T-helper 2 cell treated with Interferon-gamma antibody and Interleukin-4, amounts not matched to agents 5 μg/mL and 100 μg/mL, for 36 hours (primary cell): ENCODE results near the gene STON2.
"Not testable (repeated sequence)": the region's sequence is repeated elsewhere in the genome, so short reads cannot be mapped to it uniquely, and the experiment has no call there.

ENCODE experiments used
- DNase-seq: peaks from one replicate; pipeline ENCODE4 v3.0.0; 2021; ENCODE audit warnings: low spot score
- H3K27ac Mint-ChIP-seq: one replicate; pipeline ENCODE4 v1.8.0; 2021; ENCODE audit warnings: mild to moderate bottlenecking, mixed read lengths
- H3K27me3 Mint-ChIP-seq: one replicate; pipeline ENCODE4 v1.8.0; 2021; ENCODE audit warnings: low read depth, mixed read lengths
- H3K36me3 Mint-ChIP-seq: one replicate; pipeline ENCODE4 v1.8.0; 2021; ENCODE audit warnings: low read depth, mixed read lengths
- H3K4me1 Mint-ChIP-seq: one replicate; pipeline ENCODE4 v1.8.0; 2021; ENCODE audit warnings: low read depth, mixed read lengths
- H3K4me3 Mint-ChIP-seq: one replicate; pipeline ENCODE4 v1.8.0; 2022; ENCODE audit warnings: mild to moderate bottlenecking, moderate library complexity, mixed read lengths
- H3K9me3 Mint-ChIP-seq: one replicate; pipeline ENCODE4 v1.8.0; 2021; ENCODE audit warnings: mixed read lengths

The STON2 gene

DNA sequence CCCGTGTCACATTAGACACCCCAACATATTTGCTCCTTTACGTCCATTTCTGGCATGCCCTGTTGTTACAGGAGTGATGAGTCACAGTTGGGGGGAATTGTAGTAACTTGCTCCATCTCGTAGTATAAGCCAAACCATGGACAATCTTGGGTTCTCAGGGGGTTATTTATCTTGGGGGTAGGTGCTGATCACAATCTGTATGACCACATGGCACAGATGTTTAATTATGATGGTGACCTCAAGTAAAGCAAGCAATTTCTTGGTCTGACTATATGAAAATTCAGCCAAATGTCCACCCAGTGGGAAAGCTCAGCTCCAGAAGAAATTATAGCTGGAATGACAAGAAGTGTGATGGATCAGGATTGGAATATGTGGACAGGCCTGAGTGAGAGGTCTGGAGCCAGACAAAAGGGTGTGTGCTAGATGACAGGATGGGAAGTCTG lies 32.1 kb upstream of the STON2 start:
- DNase-seq, result no peak
- no peaks in the 10 kb centered on the region for H3K36me3 Mint-ChIP-seq
- peaks cover 46% of the 10 kb centered on the region for H3K27me3 Mint-ChIP-seq
- no peak overlapping the region for H3K4me3 Mint-ChIP-seq
- H3K27ac Mint-ChIP-seq, result no peak overlapping the region
- no peaks in the 10 kb centered on the region for H3K9me3 Mint-ChIP-seq
- peaks cover 6% of the 10 kb centered on the region for H3K4me1 Mint-ChIP-seq

DNA sequence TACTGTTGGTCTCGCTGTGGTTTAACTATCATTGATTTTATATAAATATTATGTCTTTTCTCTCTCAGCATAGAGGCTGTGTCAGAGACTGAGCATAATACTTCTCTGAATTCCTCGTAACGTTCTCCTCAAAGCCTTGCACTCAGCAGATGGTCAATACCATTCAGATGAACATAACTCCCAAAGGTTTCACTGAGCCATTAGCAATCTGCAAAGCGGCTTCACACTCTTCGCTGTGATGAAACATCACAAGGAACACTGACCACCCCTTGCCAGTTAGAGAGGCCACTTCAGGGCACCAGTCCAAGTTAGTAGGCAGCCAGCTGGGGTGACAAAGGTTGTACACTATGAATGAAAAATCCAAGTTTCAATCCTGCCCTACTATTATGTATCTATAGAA lies 30.1 kb upstream of the STON2 start:
- H3K4me3 Mint-ChIP-seq, result no peak overlapping the region
- peaks cover under 1% of the 10 kb centered on the region for H3K4me1 Mint-ChIP-seq
- no peaks in the 10 kb centered on the region for H3K36me3 Mint-ChIP-seq
- no peak for DNase-seq
- no peaks in the 10 kb centered on the region for H3K9me3 Mint-ChIP-seq
- no peak overlapping the region for H3K27ac Mint-ChIP-seq
- peaks cover 43% of the 10 kb centered on the region for H3K27me3 Mint-ChIP-seq

DNA sequence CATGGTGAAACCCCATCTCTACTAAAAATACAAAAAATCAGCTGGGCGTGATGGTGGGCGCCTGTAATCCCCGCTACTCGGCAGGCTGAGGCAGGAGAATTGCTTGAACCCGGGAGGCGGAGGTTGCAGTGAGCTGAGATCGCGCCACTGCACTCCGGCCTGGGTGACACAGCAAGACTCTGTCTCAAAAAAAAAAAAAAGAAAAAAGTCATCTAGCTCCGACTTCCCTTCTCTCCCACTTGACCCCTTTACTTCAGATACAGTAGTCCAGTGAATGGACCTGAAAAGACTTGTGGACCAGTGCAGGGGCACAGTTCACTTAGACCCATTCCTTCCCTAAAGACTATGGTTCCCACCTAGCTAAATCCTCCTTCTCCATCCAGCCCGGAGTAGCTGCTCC lies 29.6 kb upstream of the STON2 start:
- DNase-seq, H3K9me3 Mint-ChIP-seq, H3K27ac Mint-ChIP-seq, H3K4me1 Mint-ChIP-seq, H3K36me3 Mint-ChIP-seq, H3K4me3 Mint-ChIP-seq: not testable (repeated sequence)
- H3K27me3 Mint-ChIP-seq, result peaks cover 38% of the 10 kb centered on the region

DNA sequence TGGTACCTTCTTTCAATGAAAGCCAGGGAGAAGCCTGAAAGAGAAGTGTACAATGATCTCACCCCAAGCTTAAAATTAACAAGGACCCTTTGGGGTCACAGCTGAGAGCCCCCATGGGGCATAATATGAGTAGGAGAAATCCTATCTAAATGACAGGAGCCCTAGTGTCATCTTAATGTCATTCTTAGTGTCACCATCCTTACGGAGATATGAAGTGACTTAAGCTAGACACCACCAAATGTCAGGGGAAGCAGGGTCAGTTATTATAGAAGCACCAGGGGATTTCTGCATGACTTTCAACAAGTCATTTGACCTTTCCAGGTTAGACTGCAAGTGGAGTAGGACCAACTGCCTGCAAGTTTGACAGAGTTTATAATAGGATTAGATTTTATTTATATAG lies 28.9 kb upstream of the STON2 start:
- no peak overlapping the region for H3K4me3 Mint-ChIP-seq
- no peak for DNase-seq
- no peaks in the 10 kb centered on the region for H3K4me1 Mint-ChIP-seq
- no peaks in the 10 kb centered on the region for H3K36me3 Mint-ChIP-seq
- no peaks in the 10 kb centered on the region for H3K9me3 Mint-ChIP-seq
- no peak overlapping the region for H3K27ac Mint-ChIP-seq
- peaks cover 30% of the 10 kb centered on the region for H3K27me3 Mint-ChIP-seq

DNA sequence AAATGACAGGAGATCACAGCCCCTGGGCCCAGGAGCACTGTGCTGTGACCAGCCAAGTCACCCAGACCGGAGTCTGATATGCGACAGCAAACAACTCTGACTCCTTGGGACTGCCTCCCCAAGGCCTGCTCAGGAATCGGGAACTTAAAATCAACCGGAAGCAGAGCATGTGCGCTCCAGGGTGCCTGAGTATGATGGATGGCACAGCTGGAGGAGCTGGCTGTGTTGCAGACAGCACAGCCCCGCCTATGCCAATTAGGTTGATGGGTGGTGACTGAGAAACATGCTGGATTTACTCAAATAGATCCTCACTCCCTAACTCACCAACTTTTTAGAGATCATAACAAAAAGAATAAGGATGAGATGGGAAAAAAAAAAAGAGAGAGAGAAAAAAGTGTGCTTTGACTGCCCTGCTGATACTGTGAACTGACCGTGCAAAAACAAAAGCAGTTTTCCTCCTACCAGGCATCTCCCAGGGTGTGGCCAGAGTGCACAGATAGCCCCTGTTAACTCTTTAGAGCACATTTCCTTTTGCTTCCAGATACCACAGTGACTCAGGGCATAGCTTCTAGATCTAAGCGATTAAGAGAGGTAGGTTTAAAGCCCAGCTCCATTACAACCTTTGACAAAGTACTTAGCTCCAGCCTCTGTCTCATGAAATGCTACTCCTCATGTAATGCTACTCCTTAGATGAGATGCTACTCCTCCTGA lies 27.4 kb upstream of the STON2 start:
- H3K4me1 Mint-ChIP-seq, result no peaks in the 10 kb centered on the region
- H3K36me3 Mint-ChIP-seq, result no peaks in the 10 kb centered on the region
- H3K9me3 Mint-ChIP-seq, result no peaks in the 10 kb centered on the region
- H3K27me3 Mint-ChIP-seq, result peaks cover 18% of the 10 kb centered on the region
- no peak overlapping the region for H3K4me3 Mint-ChIP-seq
- H3K27ac Mint-ChIP-seq, result no peak overlapping the region
- no peak for DNase-seq

DNA sequence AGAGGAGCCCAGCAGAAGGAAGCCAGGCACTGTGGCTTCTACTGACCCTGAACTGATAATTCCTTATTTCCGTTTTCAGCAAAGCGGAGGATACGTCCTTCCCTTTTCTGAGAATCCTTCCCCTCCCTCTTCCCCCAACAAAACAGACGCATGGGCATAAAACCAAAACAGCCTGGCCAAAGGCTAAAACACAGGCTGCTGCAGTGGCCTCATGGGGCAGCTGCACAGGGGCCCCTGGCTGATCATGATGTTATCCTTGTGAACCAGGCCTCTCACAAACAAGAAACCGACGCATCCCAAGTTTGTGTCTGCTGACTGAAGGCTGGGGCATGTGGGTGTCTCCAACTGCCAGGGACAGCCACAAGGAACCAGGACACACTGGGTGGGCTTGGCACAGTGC lies 23.4 kb upstream of the STON2 start:
- DNase-seq, result no peak
- H3K4me1 Mint-ChIP-seq, result no peaks in the 10 kb centered on the region
- H3K36me3 Mint-ChIP-seq, result no peaks in the 10 kb centered on the region
- no peak overlapping the region for H3K4me3 Mint-ChIP-seq
- no peak overlapping the region for H3K27ac Mint-ChIP-seq
- H3K27me3 Mint-ChIP-seq, result peaks cover 11% of the 10 kb centered on the region
- no peaks in the 10 kb centered on the region for H3K9me3 Mint-ChIP-seq

DNA sequence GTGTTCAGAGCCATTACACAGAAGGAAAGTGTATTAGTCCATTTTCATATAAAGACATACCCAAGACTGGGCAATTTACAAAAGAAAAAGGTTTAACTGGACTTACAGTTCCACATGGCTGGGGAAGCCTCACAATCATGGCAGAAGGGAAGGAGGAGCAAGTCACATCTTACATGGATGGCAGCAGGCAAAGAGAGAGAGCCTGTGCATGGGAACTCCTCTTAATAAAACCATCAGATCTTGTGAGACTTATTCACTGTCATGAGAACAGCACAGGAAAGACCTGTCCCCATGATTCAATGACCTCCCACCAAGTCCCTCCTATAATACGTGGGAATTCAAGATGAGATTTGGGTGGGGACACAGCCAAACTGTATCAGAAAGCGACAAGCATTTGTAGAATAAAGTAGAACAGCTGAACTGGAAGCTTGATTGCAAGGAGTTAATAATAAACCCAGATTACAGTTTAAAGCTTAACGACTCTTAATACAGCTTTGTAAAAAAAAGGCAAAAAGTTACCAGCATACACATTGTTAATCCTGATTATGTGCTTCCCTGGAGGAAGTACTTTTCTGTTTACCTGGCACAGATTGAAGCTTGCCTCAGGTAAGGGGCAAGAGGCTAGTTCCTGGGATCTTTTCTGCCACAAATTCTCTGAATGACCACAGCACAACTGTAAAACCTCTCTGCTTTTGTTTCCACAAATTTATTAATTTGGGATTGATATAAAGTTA lies 18.1 kb upstream of the STON2 start:
- H3K9me3 Mint-ChIP-seq, result no peaks in the 10 kb centered on the region
- no peak for DNase-seq
- H3K27ac Mint-ChIP-seq, result no peak overlapping the region
- no peak overlapping the region for H3K4me3 Mint-ChIP-seq
- H3K27me3 Mint-ChIP-seq, result peaks cover 3% of the 10 kb centered on the region
- no peaks in the 10 kb centered on the region for H3K36me3 Mint-ChIP-seq
- H3K4me1 Mint-ChIP-seq, result no peaks in the 10 kb centered on the region

DNA sequence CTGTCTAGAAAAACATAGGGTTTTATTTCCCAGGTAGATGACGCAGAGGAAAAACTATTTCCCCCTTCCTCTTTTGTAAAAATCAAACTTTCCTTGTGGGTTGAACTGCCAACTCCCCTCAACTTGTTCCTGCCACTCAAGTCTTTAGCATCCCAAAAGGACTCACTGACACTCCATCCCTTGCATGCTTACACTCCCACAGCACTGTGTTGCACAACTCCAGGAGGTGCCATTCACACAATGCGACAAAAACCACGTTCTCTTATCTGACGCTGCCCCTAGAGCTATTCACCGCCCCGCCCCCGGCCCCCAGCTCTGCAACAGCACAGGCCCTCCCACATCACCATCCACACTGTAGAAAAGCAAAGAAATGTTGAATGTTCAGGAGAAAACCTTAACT lies 16.9 kb upstream of the STON2 start:
- H3K9me3 Mint-ChIP-seq, result no peaks in the 10 kb centered on the region
- no peak for DNase-seq
- no peaks in the 10 kb centered on the region for H3K4me1 Mint-ChIP-seq
- no peak overlapping the region for H3K27ac Mint-ChIP-seq
- H3K27me3 Mint-ChIP-seq, result peaks cover 3% of the 10 kb centered on the region
- H3K36me3 Mint-ChIP-seq, result no peaks in the 10 kb centered on the region
- no peak overlapping the region for H3K4me3 Mint-ChIP-seq

DNA sequence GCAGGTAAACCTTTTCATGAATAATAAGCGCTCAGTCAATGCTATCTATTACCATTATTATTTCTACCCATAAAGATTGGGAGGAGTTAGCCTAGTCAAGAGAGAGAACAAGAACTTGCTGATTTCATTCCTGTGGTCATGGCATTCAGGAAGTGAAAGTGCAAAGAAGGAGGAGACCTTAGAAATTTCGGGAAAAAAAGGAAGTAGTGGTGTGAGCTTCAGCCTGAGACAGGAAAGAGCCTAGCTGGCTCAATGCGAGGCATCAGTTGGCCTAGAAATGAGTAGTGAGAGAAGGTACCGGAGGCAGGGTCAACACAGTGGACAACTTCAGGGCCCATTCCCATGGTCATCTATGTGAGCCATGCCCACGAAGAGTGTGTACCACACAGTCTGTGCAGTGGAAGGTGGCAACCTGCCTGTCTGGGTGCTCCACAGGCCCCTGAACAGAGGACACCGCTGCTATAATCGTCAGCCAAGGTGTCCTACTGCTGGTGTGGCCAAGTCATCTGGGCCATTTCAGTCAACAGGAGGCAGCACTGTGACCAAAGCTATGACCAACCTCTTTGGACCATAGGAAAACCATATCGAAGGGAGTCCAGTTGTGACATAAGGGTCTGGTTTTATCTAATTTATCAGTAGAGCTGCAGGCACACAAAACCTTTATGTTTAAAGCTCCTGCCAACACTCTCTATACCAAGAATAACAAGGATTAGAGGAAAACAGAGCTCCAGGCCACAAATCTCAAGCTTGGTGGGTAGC lies 16.2 kb upstream of the STON2 start:
- no peaks in the 10 kb centered on the region for H3K36me3 Mint-ChIP-seq
- no peak overlapping the region for H3K4me3 Mint-ChIP-seq
- no peak for DNase-seq
- no peak overlapping the region for H3K27ac Mint-ChIP-seq
- no peaks in the 10 kb centered on the region for H3K9me3 Mint-ChIP-seq
- H3K4me1 Mint-ChIP-seq, result no peaks in the 10 kb centered on the region
- peaks cover 3% of the 10 kb centered on the region for H3K27me3 Mint-ChIP-seq

DNA sequence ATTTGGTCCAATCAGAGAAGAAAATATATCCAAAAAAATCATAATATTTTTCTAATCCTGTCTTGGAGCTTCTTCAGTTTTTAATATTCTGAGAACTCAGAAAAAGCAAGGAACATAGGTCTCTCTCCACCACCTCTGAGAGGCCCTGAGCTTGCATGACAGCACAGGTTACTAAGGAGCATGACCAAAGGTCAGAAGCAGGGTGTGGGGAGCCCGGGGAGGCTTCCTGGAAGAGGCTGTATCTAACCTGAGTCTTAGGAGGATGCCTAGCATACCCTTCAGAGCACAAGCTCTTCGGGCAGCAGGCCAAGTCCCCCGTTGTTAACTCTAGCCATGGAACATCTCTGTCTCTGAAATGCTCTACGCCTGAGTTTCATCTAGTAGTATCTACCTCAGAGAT lies 15.7 kb upstream of the STON2 start:
- Mint-ChIP-seq H3K4me3 (no peak overlapping the region), H3K9me3 (no peaks in the 10 kb centered on the region), H3K27me3 (peaks cover 7% of the 10 kb centered on the region), H3K4me1 (no peaks in the 10 kb centered on the region), H3K36me3 (no peaks in the 10 kb centered on the region), H3K27ac (no peak overlapping the region)
- DNase-seq, result no peak

DNA sequence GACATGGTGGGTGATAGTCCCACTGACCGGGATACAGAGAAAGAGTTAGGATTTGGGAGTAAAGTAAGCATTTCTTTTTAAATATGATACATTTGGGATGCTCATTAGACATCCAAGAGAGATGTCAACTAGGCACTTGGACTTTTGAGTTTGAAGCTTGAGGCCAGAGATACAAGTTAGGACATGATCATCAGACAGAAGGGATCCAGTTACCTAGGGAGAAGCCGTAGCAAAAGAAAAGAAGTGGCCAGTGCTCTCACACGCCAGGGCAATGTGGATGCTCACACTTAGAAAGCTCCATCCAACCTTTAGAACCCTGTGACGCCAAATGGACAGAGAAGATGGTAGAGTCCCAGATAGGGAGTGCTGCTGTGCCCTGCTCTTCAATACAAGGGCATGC lies 14.0 kb upstream of the STON2 start:
- Mint-ChIP-seq H3K4me1 (no peaks in the 10 kb centered on the region), H3K9me3 (no peaks in the 10 kb centered on the region), H3K27me3 (peaks cover 7% of the 10 kb centered on the region), H3K27ac (no peak overlapping the region), H3K36me3 (no peaks in the 10 kb centered on the region), H3K4me3 (no peak overlapping the region)
- DNase-seq, result no peak

DNA sequence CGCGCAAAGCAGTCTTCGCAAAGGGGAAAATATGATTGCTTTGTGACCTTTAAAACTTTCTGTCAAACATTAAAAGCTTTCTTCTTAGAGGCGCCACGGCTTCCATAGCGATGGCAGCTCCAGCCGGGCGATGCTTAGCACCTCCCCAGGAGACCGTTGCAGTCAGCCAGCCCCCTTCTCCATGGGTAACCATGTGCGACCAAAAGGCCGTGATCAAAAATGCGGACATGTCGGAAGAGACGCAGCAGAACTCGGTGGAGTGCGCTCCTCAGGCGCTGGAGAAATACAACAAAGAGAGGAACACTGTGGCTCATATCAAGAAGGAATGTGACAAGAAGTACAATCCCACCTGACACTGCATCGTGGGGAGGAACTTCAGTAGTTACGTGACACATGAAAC lies 12.7 kb upstream of the STON2 start:
- Mint-ChIP-seq H3K27me3 (peaks cover 9% of the 10 kb centered on the region), H3K27ac (no peak overlapping the region), H3K9me3 (no peaks in the 10 kb centered on the region)

DNA sequence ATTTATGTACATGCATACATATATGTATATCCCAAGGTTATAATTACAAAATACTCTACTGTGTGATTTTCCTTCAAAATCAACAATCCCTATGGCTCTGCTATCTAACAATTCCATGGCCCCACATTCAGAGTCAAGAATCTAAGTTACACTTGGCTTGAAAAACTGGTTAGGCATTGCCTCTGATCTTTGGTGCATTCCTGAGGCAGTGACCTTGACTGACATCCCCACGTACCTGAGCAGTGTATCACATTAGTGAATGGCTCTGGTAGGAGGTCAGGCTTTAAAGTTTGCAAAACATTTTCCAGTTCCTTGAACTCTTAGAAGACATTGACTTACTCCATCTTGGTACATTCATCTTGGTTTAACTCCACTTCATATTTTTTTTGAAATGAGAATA lies 8.5 kb upstream of the STON2 start:
- DNase-seq, result no peak
- no peaks in the 10 kb centered on the region for H3K4me1 Mint-ChIP-seq
- peaks cover 6% of the 10 kb centered on the region for H3K27me3 Mint-ChIP-seq
- H3K9me3 Mint-ChIP-seq, result no peaks in the 10 kb centered on the region
- no peaks in the 10 kb centered on the region for H3K36me3 Mint-ChIP-seq
- H3K27ac Mint-ChIP-seq, result no peak overlapping the region
- no peak overlapping the region for H3K4me3 Mint-ChIP-seq

More for the DNA sequence above, 12.7 kb upstream of the STON2 start:
- DNase-seq, result no peak
- no peaks in the 10 kb centered on the region for H3K4me1 Mint-ChIP-seq
- H3K4me3 Mint-ChIP-seq, result no peak overlapping the region
- no peaks in the 10 kb centered on the region for H3K36me3 Mint-ChIP-seq

DNA sequence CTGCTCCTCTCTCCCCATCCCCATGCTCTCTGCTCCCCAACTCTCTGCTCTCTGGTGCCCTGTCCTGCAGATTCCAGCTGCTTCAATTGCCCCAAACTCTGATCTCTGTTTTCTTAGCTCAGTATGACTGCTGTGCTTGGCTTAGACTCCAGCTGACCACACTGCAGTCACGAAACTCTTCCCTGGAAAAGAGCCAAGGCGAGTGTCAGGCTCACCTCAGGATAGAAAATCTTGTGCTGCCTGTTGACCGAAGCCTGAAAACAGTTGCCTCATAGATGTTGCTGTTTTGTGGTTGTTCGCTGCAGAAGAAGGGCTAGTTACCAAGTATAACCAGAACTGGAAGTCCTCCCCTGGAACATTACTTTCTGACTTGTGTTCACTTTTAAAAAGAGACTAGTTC lies 6.7 kb upstream of the STON2 start:
- H3K27ac Mint-ChIP-seq, result no peak overlapping the region
- H3K27me3 Mint-ChIP-seq, result peaks cover 6% of the 10 kb centered on the region
- no peak for DNase-seq
- H3K9me3 Mint-ChIP-seq, result no peaks in the 10 kb centered on the region
- H3K4me3 Mint-ChIP-seq, result no peak overlapping the region
- no peaks in the 10 kb centered on the region for H3K36me3 Mint-ChIP-seq
- H3K4me1 Mint-ChIP-seq, result no peaks in the 10 kb centered on the region
